Germinal center (tissue), 1 donor: ENCODE data around the gene PRH2.

Experiments used
- DNase-seq: peaks from one replicate; pipeline ENCODE4 v3.0.0; 2012; ENCODE audit warnings: mixed read lengths, low spot score

PRH2 gene

DNA sequence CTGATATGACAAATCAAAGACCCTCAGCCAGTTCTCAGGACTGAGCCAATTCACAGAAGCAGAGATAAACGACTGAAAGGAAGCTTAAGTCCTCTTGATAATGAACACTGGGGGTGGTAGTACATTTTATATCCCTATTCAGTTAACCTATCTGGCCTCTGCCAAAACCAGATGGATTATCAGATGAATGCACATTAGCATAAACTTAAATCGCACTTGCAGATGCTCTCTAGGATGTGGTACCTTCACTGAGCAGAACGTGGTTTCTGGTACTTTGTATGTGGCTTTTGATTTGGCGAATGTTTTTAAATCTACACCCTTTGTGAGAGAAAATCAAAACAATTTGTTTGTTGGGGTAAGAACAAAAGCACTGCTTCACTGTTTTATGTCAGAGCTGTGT, 31.2 kb downstream of the PRH2 start:
- DNase-seq, result no peak

DNA sequence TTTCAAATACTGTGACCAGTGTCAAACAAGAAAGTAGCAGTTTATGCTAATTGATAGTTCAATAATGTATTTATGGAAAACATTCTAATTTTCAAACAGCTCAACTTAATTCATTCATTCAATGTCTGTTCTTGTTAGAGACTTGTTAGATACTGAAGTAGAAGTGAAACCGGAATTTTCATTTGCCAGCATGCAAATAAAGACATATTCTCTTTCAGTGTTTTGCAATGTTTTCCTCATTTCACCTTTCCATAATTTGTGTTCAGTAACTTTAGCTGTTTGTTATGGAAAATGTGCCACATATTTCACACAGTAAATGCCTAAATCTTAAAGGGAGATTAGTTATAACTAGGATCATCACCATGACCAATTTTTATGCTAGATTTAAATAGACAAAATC, 36.4 kb downstream of the PRH2 start:
- no peak for DNase-seq

- DNase-seq, result no peak
Measured at GRCh38 chr12:10966314-10966713, 37.3 kb downstream of the PRH2 start.

GRCh38 chr12:10967409-10967808, 38.4 kb downstream of the PRH2 start:
- no peak for DNase-seq

- DNase-seq, result no peak
Measured at GRCh38 chr12:10968765-10969456, 39.9 kb downstream of the PRH2 start.

DNA sequence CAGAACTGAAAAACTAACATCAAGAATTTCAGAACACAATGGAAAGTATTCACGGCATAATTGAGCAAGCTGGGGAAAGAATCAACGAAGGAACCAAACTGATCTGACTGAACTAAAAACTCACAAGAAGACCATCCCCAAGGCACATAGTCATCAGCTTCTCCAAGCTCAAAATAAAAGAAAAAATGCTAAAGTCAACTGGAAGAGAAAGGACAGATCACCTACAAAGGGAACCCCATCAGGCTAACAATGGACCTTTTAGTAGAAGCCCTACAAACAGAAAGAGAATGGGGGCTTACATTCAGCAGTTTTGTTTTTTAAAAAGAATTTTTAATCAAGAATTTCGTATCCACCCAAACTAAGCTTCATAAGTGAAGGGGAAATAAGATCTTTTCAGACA, 45.9 kb downstream of the PRH2 start:
- DNase-seq, result no peak

- no peak for DNase-seq
Measured at GRCh38 chr12:10982244-10982643, 53.2 kb downstream of the PRH2 start.
